ENCODE results near the gene SLC35G1. TPM values are rescaled to one million over a fixed set of nuclear protein-coding genes. Genes with fewer than 3 reads are reported as not detected.

Gene SLC35G1
- total and polyA plus RNA-seq, 2 of the 13 experiments (the other 11 are each of a cell fraction or from before 2014, with no cell fraction given), result 2.5 to 4.5 TPM

GRCh38 chr10:93938140-93938539, 44.4 kb downstream of the SLC35G1 start:
- ATAC-seq (no peak), DNase-seq (ENCODE audit: low spot score) (no peak), FAIRE-seq (no peak)
- no peak overlapping the region for H2AFZ ChIP-seq (ENCODE audit: low read length)
- intact Hi-C loops (cut with micrococcal nuclease; ENCODE audit: unreplicated experiment), result no loop called here
- no peak overlapping the region for H3K27ac ChIP-seq (ENCODE audit: extremely low read length, insufficient read depth, low read length)
- H3K9ac ChIP-seq (ENCODE audit: insufficient read depth, low read depth, low read length), result no peak overlapping the region
- ChIA-PET POLR2A (no interaction called here), CTCF (ENCODE audit: low intra/inter-chr PET ratio, low total read pairs) (no interaction called here)
- in situ Hi-C loops (cut with HindIII; ENCODE audit: extremely low pct_ligation_motif_present, low pct_unique_long_range_greater_than_20kb), result no loop called here
- no peaks in the 10 kb centered on the region for H3K9me3 ChIP-seq (ENCODE audit: low read length)
- no peak overlapping the region for H3K4me2 ChIP-seq (ENCODE audit: low read depth, low read length)
- no peaks in the 10 kb centered on the region for H3K36me3 ChIP-seq (replicated peaks in 1 of 2; ENCODE audit: control insufficient read depth in 1 of 2, insufficient read depth in 2 of 2, low read length in 2 of 2)
- H3K27me3 ChIP-seq (ENCODE audit: control insufficient read depth in 1 of 2, insufficient read depth in 2 of 2, low read length in 2 of 2), result no peaks in the 10 kb centered on the region
- no peaks in the 10 kb centered on the region for H3K79me2 ChIP-seq (ENCODE audit: insufficient read depth, low read length)
- BruUV-seq (replicated peaks), result no TSS peak
- no peak overlapping the region for H3K4me3 ChIP-seq (replicated peaks in 1 of 3; ENCODE audit: insufficient read depth in 1 of 3, low read depth in 2 of 3, low read length in 3 of 3)
- H4K20me1 ChIP-seq (ENCODE audit: insufficient read depth, low read length), result no peaks in the 10 kb centered on the region
- 0% methylated on average over 1 of the region's 1 CpG for WGBS (ENCODE audit: low lambda C conversion rate)
- no peaks in the 10 kb centered on the region for H3K4me1 ChIP-seq (ENCODE audit: insufficient read depth, low read length)
- TF ChIP-seq PLRG1 (conservative IDR thresholded peaks at IDR 0.05) (no peak), PREB (CRISPR knock-in tag; IDR thresholded peaks at IDR 0.05) (no peak), EED (CRISPR knock-in tag; IDR thresholded peaks at IDR 0.05) (no peak), ZMYM4 (CRISPR knock-in tag; IDR thresholded peaks at IDR 0.05) (no peak), ARID3A (IDR thresholded peaks at IDR 0.05; ENCODE audit: low read depth, low read length) (no peak), DMTF1 (CRISPR knock-in tag; IDR thresholded peaks at IDR 0.05) (no peak), ZBED4 (CRISPR knock-in tag; IDR thresholded peaks at IDR 0.05; ENCODE audit: borderline replicate concordance) (no peak), ZKSCAN1 (IDR thresholded peaks at IDR 0.05; ENCODE audit: low read length) (no peak), SAP130 (CRISPR knock-in tag; IDR thresholded peaks at IDR 0.05; ENCODE audit: low read depth) (no peak), ZNF207 (IDR thresholded peaks at IDR 0.05; ENCODE audit: borderline replicate concordance) (no peak), ZMYM3 (CRISPR knock-in tag; IDR thresholded peaks at IDR 0.05) (no peak), UBTF (CRISPR knock-in tag; IDR thresholded peaks at IDR 0.05) (no peak)

Data from HepG2 (cell line).